Kidney (tissue), 14 donors: ENCODE measurements around the gene HMGXB3. TPM values are rescaled to one million over a fixed set of nuclear protein-coding genes. Genes with fewer than 3 reads are reported as not detected.

ENCODE experiments used
- DNase-seq, 5 donors: peaks; one replicate each; pipeline ENCODE4 v3.0.0-alpha.2; 2013 to 2020
- FAIRE-seq: peaks from 2 replicates; lab custom pipeline; 2012; peaks lifted over from hg19 to GRCh38; lab: Jason Lieb, UNC
- H3K27ac ChIP-seq, 2 donors: one replicate each; pipeline ENCODE4 v1.7.0; 2013; ENCODE audit warnings: low read depth in 2 of 2, low read length in 2 of 2, inconsistent platforms in 1 of 2
- H3K27me3 ChIP-seq: one replicate; pipeline ENCODE4 v1.7.1; 2013; ENCODE audit warnings: low read length, inconsistent platforms; ENCODE audit not compliant: control insufficient read depth, insufficient read depth
- H3K36me3 ChIP-seq, 3 donors: one replicate each; pipeline versions ENCODE4 v1.7.0 to v1.7.1; 2013; ENCODE audit warnings: low read length in 3 of 3, control low read depth in 1 of 3, inconsistent platforms in 1 of 3; ENCODE audit not compliant: insufficient read depth in 3 of 3, control insufficient read depth in 2 of 3
- H3K4me1 ChIP-seq, 3 donors: one replicate each; pipeline versions ENCODE4 v1.7.0 to v1.7.1; 2013; ENCODE audit warnings: low read length in 3 of 3, inconsistent platforms in 1 of 3, low read depth in 1 of 3; ENCODE audit not compliant: control insufficient read depth in 2 of 3, insufficient read depth in 2 of 3
- H3K4me3 ChIP-seq, 3 donors: one replicate each; pipeline versions ENCODE4 v1.7.0 to v1.8.1; 2013; ENCODE audit warnings: low read length in 3 of 3, control low read depth in 1 of 3, inconsistent platforms in 1 of 3
- H3K9ac ChIP-seq, 3 donors: one replicate each; pipeline versions ENCODE4 v1.7.0 to v1.7.1; 2013; ENCODE audit warnings: low read length in 3 of 3, control low read depth in 1 of 3, inconsistent platforms in 1 of 3
- H3K9me3 ChIP-seq, 3 donors: one replicate each; pipeline versions ENCODE4 v1.7.0 to v1.7.1; 2013; ENCODE audit warnings: low read length in 3 of 3, control low read depth in 1 of 3, inconsistent platforms in 1 of 3; ENCODE audit not compliant: control insufficient read depth in 2 of 3, insufficient read depth in 1 of 3
- CTCF ChIP-seq: IDR thresholded peaks from 3 replicates; pipeline ENCODE4 v1.5.1; 2012; ENCODE audit warnings: mild to moderate bottlenecking, moderate library complexity, borderline replicate concordance; ENCODE audit not compliant: insufficient read depth; ENCODE audit errors: extremely low read depth
- intact Hi-C: fragments of 100-400 bp; cut with DNase I; formaldehyde crosslinking; loops from one replicate; pipeline ENCODE4 v1.11.1; 2022
- polyA plus RNA-seq: library from polyadenylated mRNA; stranded (reverse); fragments of 350-450 nt; fragmentation: Illumina TruSeq; extraction: RNeasy Lipid Tissue Mini Kit (QIAGEN cat#74804); gene quantifications from one replicate; pipeline ENCODE4 v1.2.3, GENCODE V29; 2014; ENCODE audit warnings: low read depth, low replicate concordance; ENCODE audit not compliant: insufficient read depth
- total RNA-seq: library from RNA; stranded (reverse); fragmentation: NEBNext Ultra II Directional; extraction: Animal tissue kit (Norgen Biotek cat#: 25700); gene quantifications from one replicate; pipeline ENCODE4 v1.2.1, GENCODE V29; 2021
- donor health status: control.
- donor health status: control.
- donor health status: control.
- donor health status: control.
- donor health status: control.
- donor health status: DM: yes; HTN: yes; CAD: no.
- donor health status: Normal renal cell carcinoma (clear cell type).

Gene HMGXB3
- total and polyA plus RNA-seq, 2 donors from 2014 or later = 9.5 to 29.3 TPM

- Histone ChIP-seq H3K4me3 (no peak overlapping the region), H3K9ac (no peak overlapping the region), H3K27ac (no peak overlapping the region), H3K4me1 (no peaks in the 10 kb centered on the region), H3K9me3 (no peaks in the 10 kb centered on the region), H3K36me3 (no peaks in the 10 kb centered on the region), H3K27me3 (no peaks in the 10 kb centered on the region)
- DNase-seq = no peak
- intact Hi-C loops = no loop called here
- TF ChIP-seq CTCF = no peak
- no peak for FAIRE-seq
Measured at GRCh38 chr5:150062216-150062922, 61.8 kb downstream of the HMGXB3 start.

- H3K9me3 ChIP-seq = no peaks in the 10 kb centered on the region
- no peak overlapping the region for H3K27ac ChIP-seq
- no peaks in the 10 kb centered on the region for H3K36me3 ChIP-seq
- no peak for FAIRE-seq
- intact Hi-C loops = no loop called here
- no peaks in the 10 kb centered on the region for H3K27me3 ChIP-seq
- peaks cover 0 to 2% (median 0%) of the 10 kb centered on the region in 3 donors for H3K4me1 ChIP-seq
- no peak for TF ChIP-seq CTCF
- DNase-seq = no peak
- no peak overlapping the region for H3K9ac ChIP-seq
- H3K4me3 ChIP-seq = no peak overlapping the region
Measured at GRCh38 chr5:150063638-150064037, 63.1 kb downstream of the HMGXB3 start.

- H3K27ac ChIP-seq = no peak overlapping the region
- DNase-seq (no peak), FAIRE-seq (no peak)
- no peak overlapping the region for H3K9ac ChIP-seq
- H3K4me3 ChIP-seq = no peak overlapping the region
- no peaks in the 10 kb centered on the region for H3K27me3 ChIP-seq
- peaks cover 0 to 2% (median 0%) of the 10 kb centered on the region in 3 donors for H3K4me1 ChIP-seq
- no peak for TF ChIP-seq CTCF
- H3K36me3 ChIP-seq = no peaks in the 10 kb centered on the region
- H3K9me3 ChIP-seq = no peaks in the 10 kb centered on the region
- intact Hi-C loops = no loop called here
Measured at GRCh38 chr5:150064681-150065220, 64.2 kb downstream of the HMGXB3 start.
